SIG-M5 treated with dmso at 0.1 percent for 504 hours (cell line): ENCODE measurements around the gene ADTRP.
"Not testable (repeated sequence)": the region's sequence is repeated elsewhere in the genome, so short reads cannot be mapped to it uniquely, and the experiment has no call there.

Experiments used
- DNase-seq: peaks from one replicate; lab custom pipeline; 2025; ENCODE audit not compliant: unreplicated experiment; lab: John Stamatoyannopoulos, UW

ADTRP gene

DNA sequence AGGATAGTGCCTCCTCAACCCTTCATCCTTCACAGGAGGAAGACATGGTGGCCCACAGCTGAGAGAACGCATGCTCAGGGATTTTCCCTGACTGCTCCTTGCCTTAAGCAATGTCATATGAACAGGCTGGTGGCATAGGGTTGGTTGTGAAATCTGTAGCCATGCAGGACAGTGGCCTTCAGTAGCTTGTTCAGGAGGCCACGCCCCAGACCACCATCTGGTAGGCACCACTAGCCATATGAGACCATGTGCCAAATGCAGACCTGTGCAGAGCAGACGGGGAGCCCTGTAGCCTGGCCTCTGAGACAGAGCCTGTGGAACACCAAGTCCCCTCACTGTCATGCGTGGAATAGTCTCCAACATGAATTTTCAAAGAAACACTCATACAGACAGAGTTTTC is 76.5 kb downstream of the ADTRP start:
- DNase-seq = peak; percentile 2

- no peak for DNase-seq
Observed at GRCh38 chr6:11701573-11701972, 77.0 kb downstream of the ADTRP start.

DNA sequence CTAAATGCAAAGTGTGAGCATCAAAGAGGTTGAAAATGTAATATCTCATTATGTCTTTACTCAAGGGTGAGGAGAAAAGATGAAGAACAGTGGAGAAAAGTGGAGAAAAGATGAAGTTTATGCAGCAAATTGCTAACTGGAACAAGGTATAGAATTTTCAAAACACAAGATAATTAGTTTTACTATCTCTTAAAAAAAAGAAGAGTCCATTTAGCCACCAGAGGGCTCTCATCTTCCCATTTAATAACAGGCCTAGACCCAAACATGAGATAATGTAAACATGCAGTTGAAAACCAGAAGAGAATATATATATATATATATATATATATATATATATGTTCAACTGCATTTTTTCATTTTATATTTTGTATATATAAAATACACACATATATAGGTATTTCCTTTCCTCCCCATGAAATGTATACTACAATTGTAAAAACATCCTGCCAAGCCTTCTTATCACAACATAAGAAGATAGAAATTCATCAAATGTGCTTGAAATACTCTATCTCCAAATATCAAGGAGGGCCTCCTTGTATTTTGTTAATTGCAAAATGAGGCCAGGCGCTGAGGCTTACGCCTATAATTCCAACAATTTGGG is 78.4 kb downstream of the ADTRP start:
- DNase-seq = peak; percentile 51

DNA sequence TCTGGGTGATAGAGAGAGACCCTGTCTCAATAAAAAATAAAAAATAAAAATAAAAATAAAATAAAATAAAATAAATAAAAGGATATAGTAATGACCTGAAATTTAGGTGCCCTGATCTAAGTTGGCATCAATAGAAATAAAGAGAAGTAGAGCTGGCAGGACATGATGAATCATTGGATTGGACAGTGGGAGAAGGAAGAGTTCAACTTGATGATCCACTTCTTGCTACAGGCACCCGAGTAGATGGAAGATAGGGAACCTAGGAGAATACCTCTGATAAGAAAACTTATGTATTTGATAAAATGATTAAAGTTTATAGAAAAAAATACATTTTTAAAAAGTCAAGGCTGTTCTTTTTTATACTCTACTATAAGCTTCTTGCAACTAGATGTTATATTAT is 79.0 kb downstream of the ADTRP start:
- no peak for DNase-seq

GRCh38 chr6:11692451-11693376 is 85.9 kb downstream of the ADTRP start:
- DNase-seq = peak; percentile 45

DNA sequence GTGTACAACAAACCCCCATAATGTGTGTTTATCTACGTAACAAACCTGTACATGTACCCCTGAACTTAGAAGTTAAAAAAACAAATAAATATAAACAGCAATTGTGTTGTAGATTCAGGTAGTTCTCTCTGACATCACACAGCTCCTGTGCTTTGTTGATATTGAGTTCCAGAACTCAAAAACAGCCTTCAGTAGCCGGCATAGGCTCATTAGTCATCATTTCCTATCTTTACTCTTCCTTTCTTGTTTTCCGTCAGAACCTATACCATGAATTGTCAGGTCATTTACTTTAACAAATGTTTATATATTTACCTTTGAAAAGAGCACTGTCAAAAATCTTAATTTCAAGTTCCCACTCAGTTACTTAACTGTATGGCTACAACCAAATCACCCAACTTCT is 88.8 kb downstream of the ADTRP start:
- no peak for DNase-seq

DNA sequence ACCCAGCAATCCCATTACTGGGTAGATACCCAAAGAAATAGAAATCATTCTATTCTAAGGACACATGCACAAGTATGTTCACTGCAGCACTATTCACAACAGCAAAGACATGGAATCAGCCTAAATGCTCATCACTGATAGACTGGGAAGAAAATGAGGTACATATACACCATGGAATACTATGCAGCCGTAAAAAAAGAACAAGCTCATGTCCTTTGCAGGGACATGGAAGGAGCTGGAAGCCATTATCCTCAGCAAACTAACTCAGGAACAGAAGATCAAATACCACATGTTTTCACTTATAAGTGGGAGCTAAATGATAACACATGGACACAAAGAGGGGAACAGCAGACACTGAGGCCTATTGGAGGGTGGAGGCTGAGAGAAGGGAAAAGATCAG is 89.2 kb downstream of the ADTRP start:
- not testable (repeated sequence) for DNase-seq

- no peak for DNase-seq
Observed at GRCh38 chr6:11688425-11688709, 90.2 kb downstream of the ADTRP start.

DNA sequence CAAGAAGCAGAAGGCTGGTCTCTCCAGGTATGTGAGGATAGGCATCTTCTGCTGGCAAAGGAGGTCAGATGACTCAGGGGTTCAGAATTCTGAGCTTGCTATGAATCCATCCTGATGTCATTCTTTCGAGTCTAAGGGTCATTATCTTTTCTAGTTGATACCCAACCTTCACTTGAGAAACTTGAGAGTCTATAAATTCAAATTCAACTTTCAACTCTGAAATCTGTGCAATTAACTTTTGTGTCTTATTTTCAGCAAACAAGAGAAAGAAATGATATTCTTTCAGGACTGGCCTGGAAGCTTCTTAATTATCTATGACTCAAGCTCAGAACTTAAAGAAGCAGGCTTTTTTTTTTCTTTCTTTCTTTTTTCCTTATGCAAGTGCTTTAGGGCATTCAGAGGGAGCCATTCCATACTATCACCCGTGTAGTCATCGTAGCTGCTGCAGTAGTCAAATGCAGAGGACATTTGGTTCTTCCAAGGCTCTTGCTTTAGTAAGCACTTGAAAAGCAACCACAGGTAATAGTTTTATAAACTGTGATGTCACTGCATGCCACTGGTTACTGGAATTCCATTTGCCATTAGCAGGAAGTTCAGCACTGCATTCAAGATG is 93.0 kb downstream of the ADTRP start:
- DNase-seq = no peak

DNA sequence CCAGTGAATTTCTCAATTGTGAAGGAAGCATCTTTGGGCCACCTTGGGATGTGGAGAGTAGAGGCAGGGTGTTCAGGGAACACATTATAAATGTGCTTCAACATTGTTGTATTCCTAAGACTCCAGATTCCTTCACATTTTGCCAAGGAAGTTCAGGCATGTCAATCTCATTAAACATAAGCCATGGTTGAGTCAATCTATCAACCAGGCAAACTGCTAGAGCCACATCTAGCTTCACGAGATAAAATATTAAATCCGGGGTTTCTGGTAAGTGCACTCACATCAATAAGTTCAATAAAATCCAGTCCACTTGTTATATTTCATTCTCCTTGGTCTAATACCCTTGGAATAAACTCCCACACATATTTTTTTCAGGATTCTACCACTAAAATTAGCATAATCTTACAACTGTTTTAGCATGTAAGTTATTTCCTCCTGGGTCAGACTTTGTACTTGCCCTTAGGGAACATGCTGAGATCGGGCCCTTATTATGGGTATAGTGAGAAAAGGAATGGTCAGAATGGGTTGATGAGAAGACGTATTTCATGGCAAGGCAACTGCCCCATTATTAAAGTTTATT is 93.6 kb downstream of the ADTRP start:
- no peak for DNase-seq

- DNase-seq = no peak
Observed at GRCh38 chr6:11683871-11684270, 94.7 kb downstream of the ADTRP start.

- no peak for DNase-seq
Observed at GRCh38 chr6:11682561-11682975, 96.0 kb downstream of the ADTRP start.

DNA sequence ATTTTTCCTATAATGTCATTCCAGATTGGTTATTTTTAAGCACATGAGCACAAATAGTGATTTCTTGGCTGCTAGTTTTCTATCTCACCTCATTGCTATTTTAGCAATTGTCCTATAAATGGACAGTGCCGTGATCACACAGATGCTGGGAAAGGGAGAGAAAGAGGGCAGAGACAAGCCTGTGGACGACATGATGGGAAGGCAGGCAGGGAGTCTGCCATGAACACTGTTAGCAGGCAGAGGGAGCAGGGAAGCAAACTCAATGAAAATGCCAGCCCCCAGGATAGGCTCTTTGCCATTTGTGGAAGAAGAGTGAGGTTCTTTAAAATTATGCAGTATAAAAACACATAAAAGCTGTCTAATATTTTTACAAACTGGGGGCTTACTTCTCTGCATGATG is 96.8 kb downstream of the ADTRP start:
- no peak for DNase-seq

GRCh38 chr6:11681357-11681756 is 97.2 kb downstream of the ADTRP start:
- DNase-seq = no peak

DNA sequence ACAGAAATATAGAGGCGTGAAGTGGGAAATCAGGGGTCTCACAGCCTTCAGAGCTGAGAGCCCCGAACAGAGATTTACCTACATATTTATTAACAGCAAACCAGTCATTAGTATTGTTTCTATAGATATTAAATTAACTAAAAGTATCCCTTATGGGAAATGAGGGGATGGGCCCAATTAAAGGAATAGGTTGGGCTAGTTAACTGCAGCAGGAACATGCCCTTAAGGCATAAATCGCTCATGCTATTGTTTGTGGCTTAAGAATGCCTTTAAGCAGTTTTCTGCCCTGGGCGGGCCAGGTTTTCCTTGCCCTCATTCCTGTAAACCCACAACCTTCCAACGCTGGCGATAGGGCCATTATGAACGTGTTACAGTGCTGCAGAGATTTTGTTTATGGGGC is 98.1 kb downstream of the ADTRP start:
- DNase-seq = not testable (repeated sequence)

- DNase-seq = no peak
Observed at GRCh38 chr6:11679099-11679498, 99.5 kb downstream of the ADTRP start.

DNA sequence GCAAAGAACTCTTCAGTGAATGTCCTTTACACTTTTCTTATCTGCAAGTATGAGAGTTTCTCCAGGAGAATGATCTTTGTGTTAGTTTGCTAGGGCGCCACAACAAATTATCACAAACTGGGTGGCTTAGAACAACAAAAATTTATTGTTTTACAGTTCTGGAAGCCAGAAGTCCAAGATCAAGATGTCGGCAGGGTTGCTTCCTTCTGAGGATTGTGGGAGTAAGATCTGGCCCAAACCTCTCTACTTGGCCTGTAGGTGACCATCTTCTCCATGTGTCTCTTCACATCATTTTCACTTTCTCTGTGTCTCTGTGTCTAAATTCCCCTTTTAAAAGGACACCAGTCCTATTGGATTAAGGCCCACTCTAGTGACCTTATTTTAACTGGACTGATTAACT is 103.0 kb downstream of the ADTRP start:
- DNase-seq = peak; percentile 3

DNA sequence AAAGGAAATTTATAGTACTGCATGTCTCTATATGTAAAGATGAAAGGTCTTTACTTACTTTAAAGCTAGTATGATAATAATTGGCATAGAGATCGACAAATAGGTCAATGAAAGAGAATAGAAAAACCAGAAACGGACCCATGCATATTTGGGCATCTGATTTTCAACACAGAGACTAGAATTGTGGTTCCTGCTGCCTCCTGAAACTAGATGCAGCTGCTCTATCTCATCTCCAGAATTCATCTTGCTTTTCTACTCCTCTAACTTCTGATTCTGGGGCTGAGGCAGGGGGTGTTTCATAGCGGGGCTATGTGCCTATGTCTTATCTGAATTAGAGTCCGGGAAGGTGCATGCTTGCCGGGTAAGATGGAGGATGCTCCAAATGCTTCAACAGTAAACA is 105.9 kb downstream of the ADTRP start:
- DNase-seq = no peak

GRCh38 chr6:11672256-11672655 is 106.3 kb downstream of the ADTRP start:
- DNase-seq = no peak

GRCh38 chr6:11669696-11670095 is 108.9 kb downstream of the ADTRP start:
- DNase-seq = no peak

DNA sequence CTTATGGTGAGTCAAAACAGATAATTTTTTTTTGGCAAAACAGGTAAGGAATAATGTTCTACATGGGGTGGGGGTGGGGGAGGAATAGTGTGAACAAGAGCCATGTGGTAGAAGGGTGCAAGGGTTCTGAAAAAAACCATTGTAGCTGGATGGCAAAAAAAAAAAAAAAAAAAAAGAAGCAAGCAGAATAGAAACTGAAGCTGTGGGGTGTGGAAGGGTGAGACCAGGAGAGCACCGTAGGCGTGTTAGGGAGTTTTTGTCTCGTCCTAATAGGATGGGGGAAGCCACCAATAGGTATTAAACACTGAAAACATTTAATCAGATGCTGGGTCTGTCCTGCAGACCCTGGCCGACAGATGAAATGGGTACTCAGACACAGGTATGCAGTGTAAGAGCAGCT is 110.1 kb downstream of the ADTRP start:
- DNase-seq = no peak

GRCh38 chr6:11667876-11668275 is 110.7 kb downstream of the ADTRP start:
- no peak for DNase-seq
